ENCODE results near the gene SYNDIG1.

Gene SYNDIG1

GRCh38 chr20:24572140-24572539 is 102.7 kb downstream of the SYNDIG1 start:
- DNase-seq: no peak

- no peak for DNase-seq
Measured at GRCh38 chr20:24572862-24573261, 103.4 kb downstream of the SYNDIG1 start.

- no peak for DNase-seq
Measured at GRCh38 chr20:24573557-24573956, 104.1 kb downstream of the SYNDIG1 start.

GRCh38 chr20:24574307-24574706 is 104.9 kb downstream of the SYNDIG1 start:
- no peak for DNase-seq

- no peak for DNase-seq
Measured at GRCh38 chr20:24574797-24575196, 105.4 kb downstream of the SYNDIG1 start.

- DNase-seq: no peak
Measured at GRCh38 chr20:24575811-24576210, 106.4 kb downstream of the SYNDIG1 start.

- no peak for DNase-seq
Measured at GRCh38 chr20:24576447-24576846, 107.0 kb downstream of the SYNDIG1 start.

- DNase-seq: no peak
Measured at GRCh38 chr20:24577271-24577909, 108.0 kb downstream of the SYNDIG1 start.

GRCh38 chr20:24578567-24579415 is 109.4 kb downstream of the SYNDIG1 start:
- no peak for DNase-seq

GRCh38 chr20:24579475-24579874 is 110.0 kb downstream of the SYNDIG1 start:
- no peak for DNase-seq

GRCh38 chr20:24580006-24580405 is 110.6 kb downstream of the SYNDIG1 start:
- peak; percentile 32 for DNase-seq

- no peak for DNase-seq
Measured at GRCh38 chr20:24580855-24581254, 111.4 kb downstream of the SYNDIG1 start.

GRCh38 chr20:24581443-24582170 is 112.2 kb downstream of the SYNDIG1 start:
- no peak for DNase-seq

GRCh38 chr20:24582373-24583168 is 113.1 kb downstream of the SYNDIG1 start:
- no peak for DNase-seq

GRCh38 chr20:24583169-24583792 is 113.9 kb downstream of the SYNDIG1 start:
- DNase-seq: no peak

- DNase-seq: no peak
Measured at GRCh38 chr20:24584078-24584477, 114.6 kb downstream of the SYNDIG1 start.

GRCh38 chr20:24584538-24585356 is 115.3 kb downstream of the SYNDIG1 start:
- peak; percentile 35 for DNase-seq

- DNase-seq: no peak
Measured at GRCh38 chr20:24585796-24586522, 116.5 kb downstream of the SYNDIG1 start.

GRCh38 chr20:24586523-24586840 is 117.1 kb downstream of the SYNDIG1 start:
- DNase-seq: no peak

GRCh38 chr20:24587384-24588046 is 118.1 kb downstream of the SYNDIG1 start:
- DNase-seq: no peak
